ENCODE measurements around the gene ZNF497.

The ZNF497 gene

DNA sequence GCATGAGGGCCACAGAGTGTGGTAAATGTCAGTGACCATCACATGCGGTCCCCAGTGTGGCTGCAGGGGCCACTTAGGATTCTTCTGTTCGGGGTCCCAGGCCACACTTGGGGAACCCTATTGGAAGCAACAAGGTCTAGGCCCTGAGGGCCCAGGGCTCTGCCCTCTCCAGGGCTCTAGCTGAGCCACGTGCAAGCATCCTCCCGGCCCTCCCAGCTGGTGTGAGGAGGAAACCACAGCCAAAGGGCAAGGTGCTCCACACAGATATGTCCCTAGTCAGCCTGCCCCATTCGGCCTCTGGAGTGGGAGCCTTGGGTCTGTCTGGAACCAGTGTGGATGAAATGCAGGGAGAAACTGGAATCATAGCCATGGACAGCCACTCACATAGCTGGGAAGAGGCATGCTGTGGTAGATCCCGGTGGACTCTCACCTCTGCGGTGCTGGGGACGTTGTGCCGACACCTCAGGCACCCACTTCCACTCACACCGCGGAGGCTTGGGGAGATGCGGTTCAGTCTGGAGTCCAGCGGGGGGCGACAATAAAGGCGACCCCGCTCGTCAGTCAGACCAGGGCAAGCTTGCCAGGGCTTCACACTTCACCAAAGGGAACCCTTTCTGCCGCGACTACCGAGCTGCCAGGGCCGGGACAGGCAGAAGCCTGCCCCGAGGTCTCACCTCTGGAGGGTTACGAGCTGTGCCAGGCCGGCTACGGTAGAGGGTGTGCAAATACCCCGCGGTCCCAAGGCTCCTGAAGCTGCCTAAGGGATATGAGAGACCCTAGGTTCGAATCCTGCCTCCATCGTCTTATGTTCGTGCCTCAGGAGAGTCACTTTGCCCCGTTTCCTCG is 4.3 kb upstream of the ZNF497 start:
- no peak overlapping the region for H3K27ac ChIP-seq (ENCODE audit: low read length)
- H3K4me3 ChIP-seq (ENCODE audit: low read length): no peak overlapping the region; the same call in 1 of the 2 replicates
- H3K27me3 ChIP-seq (ENCODE audit: control insufficient read depth, insufficient read depth, low read length): no peaks in the 10 kb centered on the region
- WGBS (ENCODE audit: insufficient coverage, insufficient read length): no CpG with 5 or more reads among the region's 32 CpGs
- DNase-seq (ENCODE audit: low read depth, low spot score): no peak
- H3K9me3 ChIP-seq (ENCODE audit: control insufficient read depth, insufficient read depth, low read length): no peaks in the 10 kb centered on the region
- H3K4me1 ChIP-seq (ENCODE audit: control insufficient read depth, insufficient read depth, low read length): no peaks in the 10 kb centered on the region
- H3K36me3 ChIP-seq (ENCODE audit: control insufficient read depth, insufficient read depth, low read length): no peaks in the 10 kb centered on the region; the same call in 1 of the 2 replicates

DNA sequence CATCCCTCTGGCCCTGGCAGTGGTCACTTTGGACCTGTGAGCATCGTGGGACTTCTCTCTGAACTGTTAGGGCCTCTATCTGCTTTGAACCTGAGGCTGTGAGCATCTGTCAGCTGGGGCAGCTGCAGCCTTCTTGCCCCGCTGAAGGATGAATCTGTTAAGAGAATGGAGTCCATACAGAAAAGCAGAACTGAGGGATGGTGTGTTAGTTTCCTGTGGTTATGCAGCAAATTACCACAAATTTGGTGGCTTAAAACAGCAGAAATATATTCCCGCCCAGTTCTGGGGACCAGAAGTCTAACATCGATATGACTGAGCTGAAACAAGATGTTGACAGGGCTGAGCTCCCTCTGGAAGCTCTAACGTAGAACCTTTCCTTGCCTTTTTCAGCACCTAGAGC is 1.6 kb upstream of the ZNF497 start:
- no peak overlapping the region for H3K27ac ChIP-seq (ENCODE audit: low read length)
- no peak overlapping the region for H3K4me3 ChIP-seq (ENCODE audit: low read length)
- H3K4me1 ChIP-seq (ENCODE audit: control insufficient read depth, insufficient read depth, low read length): no peaks in the 10 kb centered on the region
- no peaks in the 10 kb centered on the region; the same call in 1 of the 2 replicates for H3K36me3 ChIP-seq (ENCODE audit: control insufficient read depth, insufficient read depth, low read length)
- WGBS (ENCODE audit: insufficient coverage, insufficient read length): no CpG with 5 or more reads among the region's 5 CpGs
- no peaks in the 10 kb centered on the region for H3K27me3 ChIP-seq (ENCODE audit: control insufficient read depth, insufficient read depth, low read length)
- DNase-seq (ENCODE audit: low read depth, low spot score): no peak
- no peaks in the 10 kb centered on the region for H3K9me3 ChIP-seq (ENCODE audit: control insufficient read depth, insufficient read depth, low read length)

DNA sequence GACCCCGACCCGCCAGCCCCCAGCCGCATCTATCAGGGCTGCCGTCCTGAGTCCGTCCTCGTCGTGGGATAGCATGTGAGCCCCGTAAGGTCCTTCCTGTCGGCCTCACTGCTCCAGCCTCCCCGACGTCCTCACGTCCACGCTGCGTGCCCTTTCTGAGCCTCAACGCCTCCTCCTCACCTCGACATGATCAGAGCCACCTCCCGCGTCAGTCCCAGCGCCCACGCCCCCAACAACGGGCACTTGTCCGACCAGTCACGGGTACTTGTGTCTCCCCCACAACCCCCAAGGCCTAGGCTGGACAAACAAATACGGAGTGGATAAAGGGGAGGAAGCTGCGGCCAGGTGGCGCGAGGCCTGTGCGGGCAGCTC is 665 bp downstream of the ZNF497 start:
- Histone ChIP-seq H3K4me3 (ENCODE audit: low read length) (peak overlapping the region; percentile 66), H3K36me3 (ENCODE audit: control insufficient read depth, insufficient read depth, low read length) (peaks cover under 1% of the 10 kb centered on the region; the same call in 1 of the 2 replicates), H3K4me1 (ENCODE audit: control insufficient read depth, insufficient read depth, low read length) (peaks cover 2% of the 10 kb centered on the region; the same call in 1 of the 2 replicates), H3K27ac (ENCODE audit: low read length) (no peak overlapping the region), H3K27me3 (ENCODE audit: control insufficient read depth, insufficient read depth, low read length) (no peaks in the 10 kb centered on the region), H3K9me3 (ENCODE audit: control insufficient read depth, insufficient read depth, low read length) (no peaks in the 10 kb centered on the region)
- no peak for DNase-seq (ENCODE audit: low read depth, low spot score)
- no CpG with 5 or more reads among the region's 28 CpGs for WGBS (ENCODE audit: insufficient coverage, insufficient read length)

DNA sequence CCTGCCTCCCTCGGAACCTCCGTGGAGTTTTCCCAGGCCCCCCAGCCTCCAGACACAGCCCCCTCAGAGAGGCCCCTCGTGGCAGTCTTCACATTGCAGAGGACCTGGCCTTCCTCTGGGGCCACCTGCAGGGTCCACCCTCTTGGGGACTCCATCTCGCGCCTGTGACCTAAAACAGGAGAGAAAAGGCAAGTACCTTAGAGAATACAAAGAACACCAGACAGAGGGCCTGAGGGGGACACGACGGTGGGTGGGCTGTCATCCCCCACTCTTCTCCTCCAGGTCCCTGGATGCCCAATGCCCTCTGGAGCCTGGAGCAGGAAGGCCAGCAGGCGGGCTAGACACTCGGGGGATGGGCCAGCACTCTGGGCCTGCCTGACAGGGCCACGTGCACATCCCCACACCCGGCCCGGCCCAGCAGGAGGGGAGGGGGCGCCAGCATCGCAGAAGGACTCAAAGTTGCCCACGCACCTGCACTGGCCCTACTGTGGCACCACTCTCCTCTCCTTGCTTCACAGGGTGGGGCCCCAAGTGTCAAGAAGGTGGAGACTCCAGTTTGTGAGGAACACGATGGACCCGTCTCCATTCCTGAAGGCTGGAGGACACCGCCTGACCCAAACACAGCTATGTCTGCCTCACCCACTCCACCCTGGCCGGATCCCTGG is 4.9 kb downstream of the ZNF497 start:
- no CpG with 5 or more reads among the region's 19 CpGs for WGBS (ENCODE audit: insufficient coverage, insufficient read length)
- Histone ChIP-seq H3K36me3 (ENCODE audit: control insufficient read depth, insufficient read depth, low read length) (peaks cover 5% of the 10 kb centered on the region; the same call in 1 of the 2 replicates), H3K9me3 (ENCODE audit: control insufficient read depth, insufficient read depth, low read length) (no peaks in the 10 kb centered on the region), H3K27me3 (ENCODE audit: control insufficient read depth, insufficient read depth, low read length) (no peaks in the 10 kb centered on the region), H3K4me3 (ENCODE audit: low read length) (no peak overlapping the region), H3K4me1 (ENCODE audit: control insufficient read depth, insufficient read depth, low read length) (peaks cover 2% of the 10 kb centered on the region; the same call in 1 of the 2 replicates), H3K27ac (ENCODE audit: low read length) (no peak overlapping the region)
- no peak for DNase-seq (ENCODE audit: low read depth, low spot score)

DNA sequence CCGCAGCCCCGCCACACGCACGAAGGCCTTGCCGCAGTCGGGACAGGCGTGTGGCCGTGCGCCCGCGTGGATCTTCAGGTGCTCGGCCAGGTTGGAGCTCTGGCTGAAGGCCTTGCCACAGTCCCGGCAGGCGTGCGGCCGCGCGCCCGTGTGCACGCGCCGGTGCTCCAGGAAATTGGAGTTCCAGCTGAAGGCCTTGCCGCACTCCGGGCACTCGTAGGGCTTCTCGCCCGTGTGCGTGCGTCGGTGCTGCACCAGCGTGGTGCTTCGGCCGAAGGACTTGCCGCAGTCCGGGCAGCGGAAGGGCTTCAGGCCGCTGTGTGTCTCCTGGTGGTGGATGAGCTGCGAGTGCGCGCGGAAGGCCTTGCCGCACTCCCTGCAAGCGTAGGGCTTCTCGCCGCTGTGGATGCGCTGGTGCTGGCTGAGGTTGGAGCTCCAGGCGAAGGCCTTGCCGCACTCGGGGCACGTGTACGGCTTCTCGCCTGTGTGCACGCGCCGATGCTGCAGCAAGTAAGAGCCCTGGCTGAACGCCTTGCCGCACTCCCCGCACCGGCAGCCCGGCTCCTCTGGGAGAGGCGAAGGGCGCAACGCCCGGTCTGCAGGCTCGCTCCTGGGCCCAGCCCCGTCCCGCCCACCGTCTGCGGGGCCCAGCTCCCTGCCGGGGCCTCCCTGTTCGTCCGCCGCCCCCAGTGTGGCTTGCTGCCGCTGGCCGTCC is 5.6 kb downstream of the ZNF497 start:
- Histone ChIP-seq H3K4me1 (ENCODE audit: control insufficient read depth, insufficient read depth, low read length) (peaks cover 2% of the 10 kb centered on the region; the same call in 1 of the 2 replicates), H3K27me3 (ENCODE audit: control insufficient read depth, insufficient read depth, low read length) (no peaks in the 10 kb centered on the region), H3K9me3 (ENCODE audit: control insufficient read depth, insufficient read depth, low read length) (no peaks in the 10 kb centered on the region), H3K4me3 (ENCODE audit: low read length) (no peak overlapping the region), H3K27ac (ENCODE audit: low read length) (no peak overlapping the region), H3K36me3 (ENCODE audit: control insufficient read depth, insufficient read depth, low read length) (peaks cover 5% of the 10 kb centered on the region; the same call in 1 of the 2 replicates)
- no peak for DNase-seq (ENCODE audit: low read depth, low spot score)
- WGBS (ENCODE audit: insufficient coverage, insufficient read length): no CpG with 5 or more reads among the region's 75 CpGs

DNA sequence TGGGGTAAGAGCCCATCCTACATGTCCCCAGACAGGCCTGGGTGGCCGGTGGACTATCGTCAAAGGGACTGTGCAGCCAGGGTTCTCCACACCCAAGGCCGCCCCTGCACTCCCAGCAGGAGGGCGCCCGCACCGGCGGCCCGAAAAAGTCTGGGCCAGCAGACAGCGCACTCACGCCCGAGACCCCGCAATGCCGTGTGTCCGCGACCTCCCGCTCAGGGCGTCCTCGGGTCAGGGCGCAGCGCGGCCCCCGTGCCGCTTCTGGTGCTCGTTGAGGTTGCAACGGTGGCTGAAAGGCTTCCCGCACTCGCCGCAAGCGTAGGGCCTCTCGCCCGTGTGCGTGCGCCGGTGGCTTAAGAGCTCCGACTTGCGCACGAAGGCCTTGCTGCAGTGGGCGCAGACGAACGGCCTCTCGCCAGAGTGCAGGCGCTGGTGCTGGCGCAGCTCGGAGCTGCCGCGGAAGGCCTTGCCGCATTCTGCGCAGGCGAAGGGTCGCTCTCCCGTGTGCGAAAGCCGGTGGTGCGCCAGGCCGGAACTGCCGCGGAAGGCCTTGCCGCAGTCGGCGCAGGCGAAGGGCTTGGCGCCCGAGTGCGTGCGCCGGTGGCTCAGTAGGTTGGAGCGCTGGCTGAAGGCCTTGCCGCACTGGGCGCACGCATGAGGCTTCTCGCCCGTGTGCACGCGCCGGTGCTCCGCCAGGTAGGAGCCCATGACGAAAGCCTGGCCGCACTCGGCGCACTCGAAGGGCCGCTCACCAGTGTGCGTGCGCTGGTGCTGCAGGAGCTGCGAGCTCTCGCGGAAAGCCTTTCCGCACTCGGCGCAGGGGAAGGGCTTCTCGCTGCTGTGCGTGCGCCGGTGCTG is 6.4 kb downstream of the ZNF497 start:
- H3K27me3 ChIP-seq (ENCODE audit: control insufficient read depth, insufficient read depth, low read length): no peaks in the 10 kb centered on the region
- no peak overlapping the region for H3K27ac ChIP-seq (ENCODE audit: low read length)
- H3K36me3 ChIP-seq (ENCODE audit: control insufficient read depth, insufficient read depth, low read length): peaks cover 5% of the 10 kb centered on the region; the same call in 1 of the 2 replicates
- H3K4me1 ChIP-seq (ENCODE audit: control insufficient read depth, insufficient read depth, low read length): peaks cover 2% of the 10 kb centered on the region; the same call in 1 of the 2 replicates
- no peaks in the 10 kb centered on the region for H3K9me3 ChIP-seq (ENCODE audit: control insufficient read depth, insufficient read depth, low read length)
- no peak overlapping the region for H3K4me3 ChIP-seq (ENCODE audit: low read length)
- DNase-seq (ENCODE audit: low read depth, low spot score): no peak
- no CpG with 5 or more reads among the region's 94 CpGs for WGBS (ENCODE audit: insufficient coverage, insufficient read length)

DNA sequence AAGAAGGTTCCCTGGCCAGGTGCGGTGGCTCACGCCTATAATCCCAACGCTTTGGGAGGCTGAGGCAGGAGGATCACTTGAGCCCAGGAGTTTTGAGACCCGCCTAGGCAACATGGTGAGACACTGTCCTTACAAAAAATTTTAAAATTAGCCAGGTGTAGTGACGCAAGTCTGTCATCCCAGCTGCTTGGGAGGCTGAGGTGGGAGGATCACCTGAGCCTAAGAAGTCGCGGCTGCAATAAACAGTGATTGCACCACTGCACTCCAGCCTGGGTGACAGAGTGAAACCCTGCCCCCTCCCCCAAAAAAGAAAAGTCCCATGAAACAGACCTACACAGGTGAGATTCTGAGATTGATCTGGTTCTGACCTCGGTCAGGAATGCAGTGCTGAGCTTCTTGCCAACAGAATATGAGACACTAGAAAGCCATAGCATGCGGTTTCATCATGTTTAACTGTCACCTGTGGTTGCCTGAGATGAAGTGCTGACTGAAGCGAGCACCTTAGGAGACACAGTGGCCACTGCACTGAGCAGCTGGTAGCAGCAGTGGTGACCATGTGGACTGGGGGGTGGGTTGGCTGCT is 7.2 kb downstream of the ZNF497 start:
- Histone ChIP-seq H3K27ac (ENCODE audit: low read length) (no peak overlapping the region), H3K9me3 (ENCODE audit: control insufficient read depth, insufficient read depth, low read length) (no peaks in the 10 kb centered on the region), H3K4me1 (ENCODE audit: control insufficient read depth, insufficient read depth, low read length) (peaks cover 2% of the 10 kb centered on the region; the same call in 1 of the 2 replicates), H3K4me3 (ENCODE audit: low read length) (no peak overlapping the region), H3K36me3 (ENCODE audit: control insufficient read depth, insufficient read depth, low read length) (peaks cover 5% of the 10 kb centered on the region; the same call in 1 of the 2 replicates), H3K27me3 (ENCODE audit: control insufficient read depth, insufficient read depth, low read length) (no peaks in the 10 kb centered on the region)
- WGBS (ENCODE audit: insufficient coverage, insufficient read length): no CpG with 5 or more reads among the region's 10 CpGs
- no peak for DNase-seq (ENCODE audit: low read depth, low spot score)

DNA sequence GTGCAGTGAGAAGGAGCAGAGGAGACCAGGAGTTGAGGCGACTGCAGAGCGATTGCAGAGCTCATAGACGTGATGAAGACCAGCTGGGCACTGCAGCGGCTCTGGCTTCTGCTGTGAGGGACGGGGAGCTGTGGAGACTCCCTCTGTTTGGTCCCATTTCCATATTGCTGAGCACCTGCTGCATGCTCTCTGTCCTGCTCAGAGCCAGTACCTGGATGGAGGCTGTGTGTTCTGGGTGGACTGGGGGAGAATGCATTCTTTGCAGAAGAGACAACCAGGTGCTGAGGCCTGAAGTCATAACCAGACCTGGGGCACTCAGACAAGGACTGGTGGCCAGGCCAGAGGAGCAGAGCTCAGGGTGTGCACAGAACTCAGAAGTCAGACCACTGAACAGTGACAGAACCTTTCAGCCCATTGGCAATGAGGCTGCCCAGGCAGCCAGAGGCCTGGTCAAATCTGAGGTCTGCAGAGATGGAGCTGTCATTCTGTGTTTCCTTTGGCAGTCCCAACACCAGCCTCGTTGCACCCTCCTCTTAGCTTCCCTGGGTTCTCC is 8.0 kb downstream of the ZNF497 start:
- no CpG with 5 or more reads among the region's 6 CpGs for WGBS (ENCODE audit: insufficient coverage, insufficient read length)
- Histone ChIP-seq H3K4me1 (ENCODE audit: control insufficient read depth, insufficient read depth, low read length) (peaks cover 2% of the 10 kb centered on the region; the same call in 1 of the 2 replicates), H3K36me3 (ENCODE audit: control insufficient read depth, insufficient read depth, low read length) (peaks cover 5% of the 10 kb centered on the region; the same call in 1 of the 2 replicates), H3K9me3 (ENCODE audit: control insufficient read depth, insufficient read depth, low read length) (no peaks in the 10 kb centered on the region), H3K27ac (ENCODE audit: low read length) (no peak overlapping the region), H3K27me3 (ENCODE audit: control insufficient read depth, insufficient read depth, low read length) (no peaks in the 10 kb centered on the region), H3K4me3 (ENCODE audit: low read length) (no peak overlapping the region)
- no peak for DNase-seq (ENCODE audit: low read depth, low spot score)

DNA sequence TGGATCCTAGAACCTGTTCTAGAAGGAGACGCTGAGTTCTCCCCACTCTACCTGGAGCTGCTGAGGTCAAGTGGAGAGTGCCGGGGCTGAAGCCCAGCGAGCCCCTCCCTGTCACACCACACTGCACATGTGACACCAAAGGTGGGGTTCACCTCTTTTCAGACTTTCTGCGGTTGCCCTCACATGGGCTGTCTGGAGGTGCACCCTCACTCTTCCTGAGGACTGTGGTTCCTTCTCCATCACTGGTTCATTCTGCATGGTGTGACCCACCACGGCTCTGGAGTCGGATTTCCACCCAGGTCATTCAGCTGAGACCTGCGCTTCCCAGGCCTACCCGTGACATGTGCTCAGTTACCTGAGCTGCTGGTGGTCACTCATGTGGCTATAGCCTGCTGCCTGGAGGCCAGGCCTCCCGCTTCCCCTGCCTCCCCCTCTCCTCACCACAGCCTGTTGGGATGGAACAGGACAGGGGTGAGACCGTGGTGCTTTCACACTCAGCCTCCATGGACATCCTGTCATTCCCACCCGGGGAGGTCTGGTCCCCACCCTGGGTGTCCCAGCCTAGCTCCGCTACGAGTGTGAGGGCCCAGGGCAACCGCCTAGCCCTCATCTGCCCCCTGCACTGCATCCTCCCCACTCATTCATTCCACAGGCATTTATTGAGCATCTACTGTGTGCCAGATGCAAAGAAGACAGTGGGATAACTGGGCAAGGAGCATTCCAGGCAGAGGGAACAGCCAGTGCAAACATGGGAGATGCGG is 8.7 kb downstream of the ZNF497 start:
- WGBS (ENCODE audit: insufficient coverage, insufficient read length): no CpG with 5 or more reads among the region's 15 CpGs
- Histone ChIP-seq H3K4me1 (ENCODE audit: control insufficient read depth, insufficient read depth, low read length) (peaks cover 2% of the 10 kb centered on the region; the same call in 1 of the 2 replicates), H3K27ac (ENCODE audit: low read length) (no peak overlapping the region), H3K4me3 (ENCODE audit: low read length) (no peak overlapping the region), H3K27me3 (ENCODE audit: control insufficient read depth, insufficient read depth, low read length) (no peaks in the 10 kb centered on the region), H3K36me3 (ENCODE audit: control insufficient read depth, insufficient read depth, low read length) (peaks cover 5% of the 10 kb centered on the region; the same call in 1 of the 2 replicates), H3K9me3 (ENCODE audit: control insufficient read depth, insufficient read depth, low read length) (no peaks in the 10 kb centered on the region)
- no peak for DNase-seq (ENCODE audit: low read depth, low spot score)

Data from iPS DF 6.9 (cell line).